ENCODE data around the gene FZD10.

FZD10 gene

DNA sequence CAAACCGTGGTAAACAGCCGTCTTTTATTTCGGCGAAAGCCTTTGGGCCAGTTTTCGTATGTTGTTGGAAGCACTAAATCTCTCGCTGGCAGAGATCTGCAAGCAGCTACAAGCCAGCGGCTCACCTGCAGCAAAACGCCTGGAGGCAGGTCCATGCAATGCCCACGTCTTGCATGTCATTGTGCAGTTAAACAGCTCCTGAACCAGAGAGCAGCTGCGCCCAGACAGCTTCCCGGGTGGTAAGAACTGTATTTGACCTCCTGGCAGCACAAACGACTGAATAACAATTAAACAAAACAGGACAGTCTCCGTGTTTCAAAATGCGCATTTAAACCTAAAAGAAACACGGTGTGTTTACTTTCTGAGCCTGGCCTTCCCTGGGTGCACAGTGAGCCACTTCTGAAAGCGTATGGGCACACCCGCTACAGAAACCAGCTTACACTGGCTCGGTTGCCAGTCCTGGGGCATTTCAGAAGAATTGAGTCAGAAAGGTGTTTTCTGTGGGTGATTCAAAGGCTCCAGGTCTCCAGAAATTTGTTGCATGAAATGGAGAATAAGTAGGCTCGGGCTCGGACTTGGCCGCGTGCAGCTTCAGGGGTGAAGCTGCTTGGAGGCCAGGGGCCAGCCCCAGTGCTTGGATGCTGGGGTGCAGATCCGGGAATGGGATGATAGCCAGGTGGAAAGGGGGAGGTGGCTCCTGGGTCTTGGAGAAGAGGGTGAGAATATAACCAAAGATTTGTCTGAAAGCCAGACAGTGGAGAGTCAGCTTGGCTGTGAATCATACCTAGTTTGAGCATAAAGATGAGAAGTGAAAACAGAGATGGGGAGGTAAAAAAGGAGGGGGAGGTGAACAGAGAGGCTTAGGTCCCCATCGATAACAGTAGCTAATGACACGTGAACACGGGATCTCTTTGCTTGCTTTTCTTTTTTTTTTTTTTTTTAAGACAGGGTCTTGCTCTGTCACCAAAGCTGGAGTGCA is 24.9 kb upstream of the FZD10 start:
- TF ChIP-seq, protein P1, sequence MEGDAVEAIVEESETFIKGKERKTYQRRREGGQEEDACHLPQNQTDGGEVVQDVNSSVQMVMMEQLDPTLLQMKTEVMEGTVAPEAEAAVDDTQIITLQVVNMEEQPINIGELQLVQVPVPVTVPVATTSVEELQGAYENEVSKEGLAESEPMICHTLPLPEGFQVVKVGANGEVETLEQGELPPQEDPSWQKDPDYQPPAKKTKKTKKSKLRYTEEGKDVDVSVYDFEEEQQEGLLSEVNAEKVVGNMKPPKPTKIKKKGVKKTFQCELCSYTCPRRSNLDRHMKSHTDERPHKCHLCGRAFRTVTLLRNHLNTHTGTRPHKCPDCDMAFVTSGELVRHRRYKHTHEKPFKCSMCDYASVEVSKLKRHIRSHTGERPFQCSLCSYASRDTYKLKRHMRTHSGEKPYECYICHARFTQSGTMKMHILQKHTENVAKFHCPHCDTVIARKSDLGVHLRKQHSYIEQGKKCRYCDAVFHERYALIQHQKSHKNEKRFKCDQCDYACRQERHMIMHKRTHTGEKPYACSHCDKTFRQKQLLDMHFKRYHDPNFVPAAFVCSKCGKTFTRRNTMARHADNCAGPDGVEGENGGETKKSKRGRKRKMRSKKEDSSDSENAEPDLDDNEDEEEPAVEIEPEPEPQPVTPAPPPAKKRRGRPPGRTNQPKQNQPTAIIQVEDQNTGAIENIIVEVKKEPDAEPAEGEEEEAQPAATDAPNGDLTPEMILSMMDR (IDR thresholded peaks at IDR 0.05; ENCODE audit: insufficient read depth, low read depth, low read length, missing control alignments) = no peak
- peak; percentile 67 for DNase-seq (ENCODE audit: low read depth)
- peak overlapping the region; percentile 4 for H3K4me3 ChIP-seq (ENCODE audit: low read length)

GRCh38 chr12:130138478-130138877 is 23.8 kb upstream of the FZD10 start:
- DNase-seq (ENCODE audit: low read depth) = no peak
- H3K4me3 ChIP-seq (ENCODE audit: low read length) = no peak overlapping the region
- TF ChIP-seq, protein P1 (IDR thresholded peaks at IDR 0.05; ENCODE audit: insufficient read depth, low read depth, low read length, missing control alignments) = no peak

DNA sequence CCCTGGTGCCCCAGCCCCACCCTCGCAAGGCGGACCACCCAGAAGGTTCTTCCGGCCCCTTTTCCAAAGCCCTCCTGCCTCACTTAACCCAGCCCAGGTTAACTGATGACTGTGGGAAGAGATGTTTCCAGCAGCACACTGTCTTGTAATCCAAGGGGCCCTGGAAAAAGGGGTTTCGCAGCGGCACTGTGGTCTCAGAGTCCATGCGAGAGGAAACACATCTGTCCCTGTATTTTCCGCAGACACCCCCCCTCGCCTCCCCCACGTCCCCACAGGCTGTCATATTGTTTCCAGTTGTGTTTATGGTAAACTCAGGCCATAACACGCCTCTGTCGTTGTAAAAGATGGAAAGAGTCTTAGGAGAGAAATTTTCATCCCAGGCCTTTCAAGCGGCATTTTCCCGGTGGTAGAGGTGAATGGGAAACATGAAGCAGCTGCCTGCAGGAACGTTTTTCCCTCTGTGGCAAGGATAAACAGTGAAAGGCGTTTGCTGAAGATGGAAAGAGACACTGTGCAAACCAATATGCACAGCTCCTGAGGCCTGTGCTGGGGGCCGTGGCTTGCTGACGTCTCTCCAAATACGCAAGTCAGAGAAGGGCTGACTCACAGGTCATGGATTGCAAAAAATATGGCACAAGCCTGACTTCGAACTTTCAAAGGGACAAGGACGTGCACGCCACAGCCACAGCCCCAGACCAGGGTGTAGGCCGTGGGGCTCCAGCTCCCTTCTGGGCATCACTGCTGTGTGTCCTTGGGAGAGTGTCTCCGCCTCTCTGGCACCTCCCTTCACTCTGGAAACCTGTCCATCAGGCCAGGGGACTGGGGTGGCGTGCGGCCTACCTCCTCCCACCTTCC is 22.5 kb upstream of the FZD10 start:
- no peak for DNase-seq (ENCODE audit: low read depth)
- H3K4me3 ChIP-seq (ENCODE audit: low read length) = no peak overlapping the region
- TF ChIP-seq, protein P1 (IDR thresholded peaks at IDR 0.05; ENCODE audit: insufficient read depth, low read depth, low read length, missing control alignments) = no peak

GRCh38 chr12:130141105-130141504 is 21.2 kb upstream of the FZD10 start:
- TF ChIP-seq, protein P1 (IDR thresholded peaks at IDR 0.05; ENCODE audit: insufficient read depth, low read depth, low read length, missing control alignments) = no peak

GRCh38 chr12:130141901-130142683 is 20.2 kb upstream of the FZD10 start:
- TF ChIP-seq, protein P1 (IDR thresholded peaks at IDR 0.05; ENCODE audit: insufficient read depth, low read depth, low read length, missing control alignments) = no peak
- no peak for DNase-seq (ENCODE audit: low read depth)
- H3K4me3 ChIP-seq (ENCODE audit: low read length) = no peak overlapping the region

More at GRCh38 chr12:130141105-130141504, 21.2 kb upstream of the FZD10 start:
- no peak for DNase-seq (ENCODE audit: low read depth)
- H3K4me3 ChIP-seq (ENCODE audit: low read length) = no peak overlapping the region

DNA sequence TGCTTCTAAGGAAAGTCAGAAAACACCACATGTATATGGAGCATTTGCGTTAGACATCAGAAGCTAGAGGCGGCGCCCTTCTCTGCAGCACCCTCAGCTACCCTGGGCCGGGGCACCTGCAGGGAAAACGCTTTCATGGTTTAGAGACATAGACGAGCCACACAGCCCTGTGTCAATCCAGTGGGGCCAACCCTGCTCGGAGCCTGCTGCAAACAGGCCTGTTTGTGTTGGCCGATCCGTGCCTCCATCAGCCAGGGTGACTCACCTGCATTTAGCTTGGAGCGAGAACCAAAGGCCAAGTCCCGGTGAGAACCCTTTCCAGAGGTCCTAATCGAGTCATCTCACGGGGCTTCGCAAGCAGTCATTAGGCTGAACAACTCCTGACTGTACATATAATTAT is 19.5 kb upstream of the FZD10 start:
- H3K4me3 ChIP-seq (ENCODE audit: low read length) = no peak overlapping the region
- peak; percentile 28 for DNase-seq (ENCODE audit: low read depth)

More for the DNA sequence above, 19.5 kb upstream of the FZD10 start:
- TF ChIP-seq, protein P1 (IDR thresholded peaks at IDR 0.05; ENCODE audit: insufficient read depth, low read depth, low read length, missing control alignments) = no peak

All from epithelial cell of esophagus (primary cell).